HEK293T (cell line): ENCODE results near the gene TSEN54.

Source experiments
- CTCF ChIA-PET: fragments of 350-600 bp; formaldehyde crosslinking; extraction: SDS; loops from one replicate; lab custom pipeline; 2021; ENCODE audit warnings: antibody characterized with exemption, inconsistent platforms; lab: Yijun Ruan, JAX
- POLR2A ChIA-PET: fragments of 350-600 bp; formaldehyde crosslinking; extraction: SDS; loops from one replicate; lab custom pipeline; 2020; ENCODE audit warnings: antibody characterized with exemption, inconsistent platforms; lab: Yijun Ruan, JAX
- DNase-seq: peaks from one replicate; pipeline ENCODE4 v3.0.0; 2012; ENCODE audit warnings: mixed read lengths; ENCODE audit errors: extremely low spot score
- ARNT ChIP-seq: fragments of 450-650 bp; IDR thresholded peaks from 2 replicates; pipeline ENCODE4 v1.6.1; 2017; ENCODE audit warnings: mild to moderate bottlenecking
- BHLHE40 ChIP-seq: fragments of 450-650 bp; IDR thresholded peaks from 2 replicates; pipeline ENCODE4 v1.6.1; 2016; ENCODE audit warnings: mild to moderate bottlenecking, moderate library complexity, borderline replicate concordance
- CTBP1 ChIP-seq: fragments of 450-650 bp; IDR thresholded peaks from 2 replicates; pipeline ENCODE4 v1.6.1; 2016; ENCODE audit warnings: borderline replicate concordance
- ELF4 ChIP-seq: fragments of 450-650 bp; IDR thresholded peaks from 2 replicates; pipeline ENCODE4 v1.6.1; 2017; ENCODE audit warnings: antibody characterized with exemption
- FOXA1 ChIP-seq: fragments of 450-650 bp; IDR thresholded peaks from 2 replicates; pipeline ENCODE4 v1.6.1; 2016; ENCODE audit warnings: mild to moderate bottlenecking
- FOXK2 ChIP-seq: fragments of 450-650 bp; IDR thresholded peaks from 2 replicates; pipeline ENCODE4 v1.6.1; 2016; ENCODE audit warnings: mild to moderate bottlenecking
- FOXM1 ChIP-seq: fragments of 450-650 bp; IDR thresholded peaks from 2 replicates; pipeline ENCODE4 v1.6.1; 2017; ENCODE audit warnings: mild to moderate bottlenecking, borderline replicate concordance
- HDGF ChIP-seq: fragments of 450-650 bp; IDR thresholded peaks from 2 replicates; pipeline ENCODE4 v1.6.1; 2017; ENCODE audit warnings: antibody characterized with exemption, borderline replicate concordance
- L3MBTL2 ChIP-seq: fragments of 450-650 bp; conservative IDR thresholded peaks from 2 replicates; pipeline ENCODE4 v1.6.1; 2016; ENCODE audit warnings: mild to moderate bottlenecking
- LEF1 ChIP-seq: fragments of 450-650 bp; IDR thresholded peaks from 2 replicates; pipeline ENCODE4 v1.6.1; 2017; ENCODE audit warnings: mild to moderate bottlenecking, borderline replicate concordance
- NFRKB ChIP-seq: fragments of 450-650 bp; IDR thresholded peaks from 2 replicates; pipeline ENCODE4 v1.6.1; 2016; ENCODE audit warnings: mild to moderate bottlenecking, moderate library complexity
- PKNOX1 ChIP-seq: fragments of 450-650 bp; IDR thresholded peaks from 2 replicates; pipeline ENCODE4 v1.6.1; 2016
- SP1 ChIP-seq: fragments of 450-650 bp; IDR thresholded peaks from 2 replicates; pipeline ENCODE4 v1.6.1; 2017
- SUZ12 ChIP-seq: fragments of 450-650 bp; IDR thresholded peaks from 2 replicates; pipeline ENCODE4 v1.6.1; 2016; ENCODE audit warnings: mild to moderate bottlenecking
- TARDBP ChIP-seq: fragments of 450-650 bp; IDR thresholded peaks from 2 replicates; pipeline ENCODE4 v1.6.1; 2016
- ZNF384 ChIP-seq: fragments of 450-650 bp; IDR thresholded peaks from 2 replicates; pipeline ENCODE4 v1.6.1; 2016

TSEN54 gene

GRCh38 chr17:75511610-75512575, 4.4 kb upstream of the TSEN54 start:
- TF ChIP-seq FOXA1 (no peak), ARNT (no peak), NFRKB (no peak), HDGF (no peak), SUZ12 (no peak), ELF4 (no peak), CTBP1 (no peak)
- CTCF ChIA-PET: interaction anchor here (0.6 to 1.0 kb wide), 2 partner anchors 56 to 162 kb away, joined by 3 read pairs; partner anchors contain the start of gene TMEM94
- no peak for DNase-seq
- POLR2A ChIA-PET: interaction anchor here (0.6 to 1.8 kb wide), 4 partner anchors 9 to 241 kb away, joined by 3 to 6 read pairs (median 3); partner anchors contain the start of genes MIF4GD and TMEM94

GRCh38 chr17:75512926-75513640, 3.2 kb upstream of the TSEN54 start:
- TF ChIP-seq FOXA1 (no peak), CTBP1 (no peak), HDGF (no peak), PKNOX1 (no peak), ELF4 (no peak), BHLHE40 (no peak), FOXM1 (no peak), ARNT (no peak), SP1 (no peak), FOXK2 (no peak), NFRKB (no peak), SUZ12 (no peak), L3MBTL2 (no peak), TARDBP (no peak), ZNF384 (no peak), LEF1 (no peak)
- ChIA-PET CTCF (no interaction called here), POLR2A (interaction anchor here (1.0 kb wide), 1 partner anchor 57 kb away, joined by 3 read pairs; the partner anchor contains the start of gene TMEM94)
- DNase-seq: no peak

GRCh38 chr17:75513641-75514000, 2.7 kb upstream of the TSEN54 start:
- no peak for DNase-seq
- ChIA-PET POLR2A (no interaction called here), CTCF (no interaction called here)
- TF ChIP-seq FOXK2 (no peak), LEF1 (no peak)

GRCh38 chr17:75514299-75514918, 1.9 kb upstream of the TSEN54 start:
- POLR2A ChIA-PET: interaction anchor here (0.7 to 1.1 kb wide), 2 partner anchors 12 to 244 kb away, joined by 3 read pairs; partner anchors contain the start of gene MIF4GD
- DNase-seq: no peak
- CTCF ChIA-PET: no interaction called here
- TF ChIP-seq ZNF384 (no peak), PKNOX1 (no peak), SUZ12 (no peak), ARNT (no peak), FOXM1 (no peak), L3MBTL2 (no peak), ELF4 (no peak), SP1 (no peak), FOXA1 (no peak)

- TF ChIP-seq CTBP1 (no peak), ELF4 (no peak), NFRKB (no peak), FOXM1 (no peak), PKNOX1 (no peak), SP1 (no peak), FOXK2 (no peak), LEF1 (no peak), L3MBTL2 (no peak), SUZ12 (no peak), FOXA1 (no peak), HDGF (no peak), ARNT (no peak), BHLHE40 (no peak), TARDBP (no peak), ZNF384 (no peak)
- no peak for DNase-seq
- ChIA-PET CTCF (no interaction called here), POLR2A (interaction anchor here (0.7 to 1.1 kb wide), 2 partner anchors 13 to 244 kb away, joined by 3 read pairs; partner anchors contain the start of gene MIF4GD)
These were observed 1.3 kb upstream of the TSEN54 start for GRCh38 chr17:75514919-75515495.
